ENCODE measurements around the gene ZG16B. TPM values are rescaled to one million over a fixed set of nuclear protein-coding genes. Genes with fewer than 3 reads are reported as not detected.

Gene ZG16B
- polyA plus RNA-seq, 4 donors = 5.2 to 19.9 (median 15.0) TPM

GRCh38 chr16:2840914-2841313, 10.8 kb downstream of the ZG16B start:
- WGBS, 3 donors = 73 to 86% (median 86%) methylated on average over 10 to 12 of the region's 12 CpGs
- Histone ChIP-seq H3K36me3 (ENCODE audit: control insufficient read depth in 3 of 3, insufficient read depth in 2 of 3, low read depth in 1 of 3, low read length in 3 of 3) (no peaks in the 10 kb centered on the region), H3K27ac (ENCODE audit: low read depth in 1 of 3, low read length in 2 of 3) (no peak overlapping the region), H3K27me3 (ENCODE audit: control insufficient read depth in 3 of 3, insufficient read depth in 3 of 3, low read length in 3 of 3) (peaks cover 0 to 11% (median 0%) of the 10 kb centered on the region in 3 donors), H3K9me3 (ENCODE audit: control insufficient read depth in 2 of 2, insufficient read depth in 1 of 2, low read depth in 1 of 2, low read length in 1 of 2) (peaks cover 0 to 7% of the 10 kb centered on the region in 2 donors), H3K4me3 (ENCODE audit: low read depth in 1 of 3, low read length in 3 of 3) (no peak overlapping the region), H3K4me1 (ENCODE audit: control insufficient read depth in 3 of 3, insufficient read depth in 2 of 3, low read depth in 1 of 3, low read length in 2 of 3) (peaks cover 0 to 11% (median 0%) of the 10 kb centered on the region in 3 donors)
- DNase-seq = no peak
- FAIRE-seq = no peak

- DNase-seq (no peak), FAIRE-seq (no peak)
- 45 to 74% (median 54%) methylated on average over 18 of the region's 18 CpGs for WGBS, 3 donors
- Histone ChIP-seq H3K27ac (ENCODE audit: low read depth in 1 of 3, low read length in 2 of 3) (peak overlapping the region in 1 of 3 donors; percentile 69), H3K9me3 (ENCODE audit: control insufficient read depth in 2 of 2, insufficient read depth in 1 of 2, low read depth in 1 of 2, low read length in 1 of 2) (peaks cover 0 to 7% of the 10 kb centered on the region in 2 donors), H3K27me3 (ENCODE audit: control insufficient read depth in 3 of 3, insufficient read depth in 3 of 3, low read length in 3 of 3) (peaks cover 0 to 11% (median 0%) of the 10 kb centered on the region in 3 donors), H3K4me3 (ENCODE audit: low read depth in 1 of 3, low read length in 3 of 3) (no peak overlapping the region), H3K36me3 (ENCODE audit: control insufficient read depth in 3 of 3, insufficient read depth in 2 of 3, low read depth in 1 of 3, low read length in 3 of 3) (no peaks in the 10 kb centered on the region), H3K4me1 (ENCODE audit: control insufficient read depth in 3 of 3, insufficient read depth in 2 of 3, low read depth in 1 of 3, low read length in 2 of 3) (peaks cover 0 to 11% (median 0%) of the 10 kb centered on the region in 3 donors)
Observed at GRCh38 chr16:2841606-2842339, 11.7 kb downstream of the ZG16B start.

- Histone ChIP-seq H3K4me3 (ENCODE audit: low read depth in 1 of 3, low read length in 3 of 3) (no peak overlapping the region), H3K27ac (ENCODE audit: low read depth in 1 of 3, low read length in 2 of 3) (peak overlapping the region in 2 of 3 donors; percentile 43 to 69), H3K4me1 (ENCODE audit: control insufficient read depth in 3 of 3, insufficient read depth in 2 of 3, low read depth in 1 of 3, low read length in 2 of 3) (peaks cover 0 to 11% (median 4%) of the 10 kb centered on the region in 3 donors), H3K9me3 (ENCODE audit: control insufficient read depth in 2 of 2, insufficient read depth in 1 of 2, low read depth in 1 of 2, low read length in 1 of 2) (peaks cover 0 to 7% of the 10 kb centered on the region in 2 donors), H3K27me3 (ENCODE audit: control insufficient read depth in 3 of 3, insufficient read depth in 3 of 3, low read length in 3 of 3) (peaks cover 0 to 9% (median 0%) of the 10 kb centered on the region in 3 donors), H3K36me3 (ENCODE audit: control insufficient read depth in 3 of 3, insufficient read depth in 2 of 3, low read depth in 1 of 3, low read length in 3 of 3) (no peaks in the 10 kb centered on the region)
- peak in 1 of 2 donors; percentile 40 for DNase-seq
- 38 to 43% (median 40%) methylated on average over 34 to 40 of the region's 40 CpGs for WGBS, 3 donors
- FAIRE-seq = no peak
Observed at GRCh38 chr16:2842340-2843000, 12.4 kb downstream of the ZG16B start.

GRCh38 chr16:2843526-2843925, 13.4 kb downstream of the ZG16B start:
- Histone ChIP-seq H3K4me3 (ENCODE audit: low read depth in 1 of 3, low read length in 3 of 3) (no peak overlapping the region), H3K9me3 (ENCODE audit: control insufficient read depth in 2 of 2, insufficient read depth in 1 of 2, low read depth in 1 of 2, low read length in 1 of 2) (peaks cover 0 to 7% of the 10 kb centered on the region in 2 donors), H3K27ac (ENCODE audit: low read depth in 1 of 3, low read length in 2 of 3) (no peak overlapping the region), H3K4me1 (ENCODE audit: control insufficient read depth in 3 of 3, insufficient read depth in 2 of 3, low read depth in 1 of 3, low read length in 2 of 3) (peaks cover 0 to 11% (median 4%) of the 10 kb centered on the region in 3 donors), H3K27me3 (ENCODE audit: control insufficient read depth in 3 of 3, insufficient read depth in 3 of 3, low read length in 3 of 3) (peaks cover 0 to 6% (median 0%) of the 10 kb centered on the region in 3 donors), H3K36me3 (ENCODE audit: control insufficient read depth in 3 of 3, insufficient read depth in 2 of 3, low read depth in 1 of 3, low read length in 3 of 3) (no peaks in the 10 kb centered on the region)
- WGBS, 3 donors = 86 to 92% (median 88%) methylated on average over 8 of the region's 8 CpGs
- FAIRE-seq = no peak
- no peak for DNase-seq

GRCh38 chr16:2845116-2845515, 15.0 kb downstream of the ZG16B start:
- Histone ChIP-seq H3K9me3 (ENCODE audit: control insufficient read depth in 2 of 2, insufficient read depth in 1 of 2, low read depth in 1 of 2, low read length in 1 of 2) (peaks cover 0 to 7% of the 10 kb centered on the region in 2 donors), H3K4me1 (ENCODE audit: control insufficient read depth in 3 of 3, insufficient read depth in 2 of 3, low read depth in 1 of 3, low read length in 2 of 3) (peaks cover 0 to 11% (median 4%) of the 10 kb centered on the region in 3 donors), H3K36me3 (ENCODE audit: control insufficient read depth in 3 of 3, insufficient read depth in 2 of 3, low read depth in 1 of 3, low read length in 3 of 3) (no peaks in the 10 kb centered on the region), H3K27ac (ENCODE audit: low read depth in 1 of 3, low read length in 2 of 3) (no peak overlapping the region), H3K27me3 (ENCODE audit: control insufficient read depth in 3 of 3, insufficient read depth in 3 of 3, low read length in 3 of 3) (peaks cover 0 to 7% (median 0%) of the 10 kb centered on the region in 3 donors), H3K4me3 (ENCODE audit: low read depth in 1 of 3, low read length in 3 of 3) (no peak overlapping the region)
- no peak for FAIRE-seq
- WGBS, 3 donors = 74 to 83% (median 78%) methylated on average over 5 of the region's 5 CpGs
- no peak for DNase-seq

GRCh38 chr16:2846511-2847310, 16.6 kb downstream of the ZG16B start:
- no peak overlapping the region for H3K4me3 ChIP-seq (ENCODE audit: low read depth in 1 of 3, low read length in 3 of 3)
- peaks cover 0 to 7% (median 0%) of the 10 kb centered on the region in 3 donors for H3K27me3 ChIP-seq (ENCODE audit: control insufficient read depth in 3 of 3, insufficient read depth in 3 of 3, low read length in 3 of 3)
- 44 to 54% (median 48%) methylated on average over 3 of the region's 3 CpGs for WGBS, 3 donors
- no peak overlapping the region for H3K27ac ChIP-seq (ENCODE audit: low read depth in 1 of 3, low read length in 2 of 3)
- H3K4me1 ChIP-seq (ENCODE audit: control insufficient read depth in 3 of 3, insufficient read depth in 2 of 3, low read depth in 1 of 3, low read length in 2 of 3) = peaks cover 0 to 5% (median 4%) of the 10 kb centered on the region in 3 donors
- no peak for DNase-seq
- no peaks in the 10 kb centered on the region for H3K36me3 ChIP-seq (ENCODE audit: control insufficient read depth in 3 of 3, insufficient read depth in 2 of 3, low read depth in 1 of 3, low read length in 3 of 3)
- FAIRE-seq = no peak
- peaks cover 0 to 7% of the 10 kb centered on the region in 2 donors for H3K9me3 ChIP-seq (ENCODE audit: control insufficient read depth in 2 of 2, insufficient read depth in 1 of 2, low read depth in 1 of 2, low read length in 1 of 2)

GRCh38 chr16:2848933-2849725, 19.0 kb downstream of the ZG16B start:
- Histone ChIP-seq H3K4me3 (ENCODE audit: low read depth in 1 of 3, low read length in 3 of 3) (no peak overlapping the region), H3K36me3 (ENCODE audit: control insufficient read depth in 3 of 3, insufficient read depth in 2 of 3, low read depth in 1 of 3, low read length in 3 of 3) (no peaks in the 10 kb centered on the region), H3K27ac (ENCODE audit: low read depth in 1 of 3, low read length in 2 of 3) (no peak overlapping the region), H3K27me3 (ENCODE audit: control insufficient read depth in 3 of 3, insufficient read depth in 3 of 3, low read length in 3 of 3) (peaks cover 0 to 5% (median 3%) of the 10 kb centered on the region in 3 donors), H3K4me1 (ENCODE audit: control insufficient read depth in 3 of 3, insufficient read depth in 2 of 3, low read depth in 1 of 3, low read length in 2 of 3) (peaks cover 0 to 4% (median 0%) of the 10 kb centered on the region in 3 donors), H3K9me3 (ENCODE audit: control insufficient read depth in 2 of 2, insufficient read depth in 1 of 2, low read depth in 1 of 2, low read length in 1 of 2) (peaks cover 0 to 4% of the 10 kb centered on the region in 2 donors)
- DNase-seq (no peak), FAIRE-seq (no peak)
- 65 to 75% (median 67%) methylated on average over 16 of the region's 16 CpGs for WGBS, 3 donors

Data from small intestine (tissue), 7 donors.